Measurements from ENCODE around the gene CNOT1.

CNOT1 gene

DNA sequence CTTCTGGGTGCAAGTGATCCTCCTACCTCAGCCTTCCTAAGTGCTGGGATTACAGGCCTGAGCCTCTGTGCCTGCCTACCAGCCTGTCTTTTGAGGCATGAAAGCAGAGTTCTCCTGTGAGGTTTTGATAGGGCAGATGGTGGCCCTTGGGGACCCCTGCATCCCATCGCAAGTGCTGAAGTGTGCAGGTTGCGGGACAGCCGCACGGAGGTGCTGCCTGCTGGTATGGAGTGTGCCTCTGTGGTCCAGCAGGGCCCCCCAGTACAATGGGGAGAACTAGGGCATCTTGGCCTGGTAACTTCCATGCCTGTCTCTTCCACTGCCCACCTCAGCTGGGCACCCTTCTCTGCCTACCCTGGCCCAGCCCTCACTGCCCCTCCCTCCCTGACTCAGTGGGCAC lies 139.6 kb downstream of the CNOT1 start:
- TF ChIP-seq ZNF8 (CRISPR knock-in tag; IDR thresholded peaks at IDR 0.05) (no peak), GLIS3 (CRISPR knock-in tag; IDR thresholded peaks at IDR 0.05) (no peak), SNAI2 (CRISPR knock-in tag; IDR thresholded peaks at IDR 0.05) (no peak)
- no peak for ATAC-seq

DNA sequence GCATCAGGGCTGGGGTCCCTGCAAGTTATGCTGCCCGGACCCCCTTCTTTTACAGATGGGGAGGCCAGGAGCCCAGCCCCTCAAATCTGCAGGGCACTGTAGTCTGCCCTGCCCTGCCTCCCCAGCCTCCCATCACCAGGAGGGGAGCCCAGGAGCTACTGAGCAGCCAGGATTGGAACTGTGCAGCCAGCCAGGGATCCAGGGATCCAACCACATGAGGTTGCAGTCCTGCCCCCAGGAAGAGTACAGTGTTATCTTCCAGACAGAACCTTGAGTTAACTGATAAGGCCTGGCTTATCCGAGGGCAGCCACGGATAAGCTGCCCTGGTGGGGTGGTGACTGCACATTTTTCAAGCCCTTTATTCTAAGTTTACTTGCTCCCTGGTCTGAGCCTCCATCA lies 141.1 kb downstream of the CNOT1 start:
- TF ChIP-seq, protein P1, sequence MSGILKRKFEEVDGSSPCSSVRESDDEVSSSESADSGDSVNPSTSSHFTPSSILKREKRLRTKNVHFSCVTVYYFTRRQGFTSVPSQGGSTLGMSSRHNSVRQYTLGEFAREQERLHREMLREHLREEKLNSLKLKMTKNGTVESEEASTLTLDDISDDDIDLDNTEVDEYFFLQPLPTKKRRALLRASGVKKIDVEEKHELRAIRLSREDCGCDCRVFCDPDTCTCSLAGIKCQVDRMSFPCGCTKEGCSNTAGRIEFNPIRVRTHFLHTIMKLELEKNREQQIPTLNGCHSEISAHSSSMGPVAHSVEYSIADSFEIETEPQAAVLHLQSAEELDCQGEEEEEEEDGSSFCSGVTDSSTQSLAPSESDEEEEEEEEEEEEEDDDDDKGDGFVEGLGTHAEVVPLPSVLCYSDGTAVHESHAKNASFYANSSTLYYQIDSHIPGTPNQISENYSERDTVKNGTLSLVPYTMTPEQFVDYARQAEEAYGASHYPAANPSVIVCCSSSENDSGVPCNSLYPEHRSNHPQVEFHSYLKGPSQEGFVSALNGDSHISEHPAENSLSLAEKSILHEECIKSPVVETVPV (CRISPR knock-in tag; IDR thresholded peaks at IDR 0.05) = no peak
- TF ChIP-seq ZNF565 (CRISPR knock-in tag; conservative IDR thresholded peaks at IDR 0.05; ENCODE audit: low read depth) = no peak
- ATAC-seq = no peak

DNA sequence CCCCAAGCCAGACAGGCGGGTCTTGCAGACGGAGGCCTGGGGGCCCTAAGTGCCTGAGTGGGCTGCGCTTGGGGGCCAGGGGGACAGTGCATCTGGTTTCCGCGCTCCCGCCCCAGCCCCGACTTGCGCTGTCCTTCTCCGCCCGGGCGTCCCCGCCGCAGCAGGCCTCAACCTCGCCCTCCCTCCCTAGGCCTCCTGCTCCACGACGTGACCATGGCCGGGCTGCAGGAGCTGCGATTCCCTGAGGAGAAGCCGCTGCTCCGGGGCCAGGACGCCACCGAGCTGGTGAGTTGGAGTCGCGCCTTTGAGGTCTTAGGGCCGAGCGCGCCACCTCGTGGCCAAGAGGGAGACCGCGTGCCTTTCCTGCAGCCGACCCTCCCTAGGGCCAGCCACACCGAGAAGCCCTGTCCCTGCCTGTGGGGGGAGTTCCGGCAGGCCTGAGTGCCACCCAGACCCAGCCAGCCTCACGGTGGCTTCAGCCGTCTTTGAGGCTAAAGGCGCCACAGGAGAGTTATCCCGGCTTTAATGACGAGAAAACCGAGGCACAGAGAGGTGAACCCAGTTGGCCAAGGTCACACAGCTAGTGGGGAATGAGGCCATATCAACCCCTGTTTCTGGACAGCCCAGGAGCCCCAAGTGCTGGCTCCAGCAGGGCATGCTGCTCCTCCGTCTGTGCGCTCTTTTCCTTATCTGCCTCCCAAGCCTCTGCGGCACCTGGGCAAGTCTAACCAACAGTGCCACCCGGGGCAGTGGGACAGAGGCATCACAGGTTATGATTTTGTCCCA lies 141.9 kb downstream of the CNOT1 start:
- TF ChIP-seq TCF4 (CRISPR knock-in tag; IDR thresholded peaks at IDR 0.05; ENCODE audit: borderline replicate concordance) = no peak
- TF ChIP-seq, protein P1 (CRISPR knock-in tag; IDR thresholded peaks at IDR 0.05) = no peak
- TF ChIP-seq TOX (CRISPR knock-in tag; IDR thresholded peaks at IDR 0.05; ENCODE audit: borderline replicate concordance) = no peak
- no peak for TF ChIP-seq PPARA (CRISPR knock-in tag; IDR thresholded peaks at IDR 0.05; ENCODE audit: borderline replicate concordance)
- peak; percentile 94 for ATAC-seq

DNA sequence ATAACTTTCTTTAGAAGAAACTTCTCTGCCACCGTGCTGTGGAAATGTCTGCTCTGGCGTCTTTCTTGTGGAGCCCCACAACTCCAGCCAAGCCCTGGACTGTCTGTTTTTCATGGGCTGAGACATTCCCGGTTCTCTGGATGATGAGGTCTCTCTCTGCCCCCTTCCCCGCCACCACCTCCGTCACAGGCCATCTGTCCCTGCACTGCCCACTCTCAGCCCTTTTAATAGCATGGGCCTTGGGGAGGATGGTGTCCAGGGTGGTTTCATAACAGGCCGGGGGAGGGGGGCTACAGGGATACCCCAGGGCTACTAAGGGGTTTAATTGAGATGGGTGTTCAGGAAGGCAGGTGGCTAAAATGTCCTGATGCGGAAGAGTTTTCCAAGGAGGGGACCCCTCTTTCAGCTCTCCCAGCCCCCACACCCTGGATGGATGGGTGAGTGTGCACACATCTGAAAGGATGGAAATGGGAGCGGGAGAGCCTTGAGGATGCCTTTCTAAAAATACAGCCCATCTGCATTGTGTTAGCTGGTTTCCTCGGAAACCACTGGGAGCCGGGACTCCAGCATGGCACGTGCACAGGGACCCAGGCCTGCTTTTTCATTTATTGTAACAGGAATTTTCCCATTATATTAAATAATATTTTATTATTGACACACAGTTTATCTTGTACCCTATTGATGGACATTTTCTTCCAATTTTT lies 144.3 kb downstream of the CNOT1 start:
- TF ChIP-seq, protein P2, sequence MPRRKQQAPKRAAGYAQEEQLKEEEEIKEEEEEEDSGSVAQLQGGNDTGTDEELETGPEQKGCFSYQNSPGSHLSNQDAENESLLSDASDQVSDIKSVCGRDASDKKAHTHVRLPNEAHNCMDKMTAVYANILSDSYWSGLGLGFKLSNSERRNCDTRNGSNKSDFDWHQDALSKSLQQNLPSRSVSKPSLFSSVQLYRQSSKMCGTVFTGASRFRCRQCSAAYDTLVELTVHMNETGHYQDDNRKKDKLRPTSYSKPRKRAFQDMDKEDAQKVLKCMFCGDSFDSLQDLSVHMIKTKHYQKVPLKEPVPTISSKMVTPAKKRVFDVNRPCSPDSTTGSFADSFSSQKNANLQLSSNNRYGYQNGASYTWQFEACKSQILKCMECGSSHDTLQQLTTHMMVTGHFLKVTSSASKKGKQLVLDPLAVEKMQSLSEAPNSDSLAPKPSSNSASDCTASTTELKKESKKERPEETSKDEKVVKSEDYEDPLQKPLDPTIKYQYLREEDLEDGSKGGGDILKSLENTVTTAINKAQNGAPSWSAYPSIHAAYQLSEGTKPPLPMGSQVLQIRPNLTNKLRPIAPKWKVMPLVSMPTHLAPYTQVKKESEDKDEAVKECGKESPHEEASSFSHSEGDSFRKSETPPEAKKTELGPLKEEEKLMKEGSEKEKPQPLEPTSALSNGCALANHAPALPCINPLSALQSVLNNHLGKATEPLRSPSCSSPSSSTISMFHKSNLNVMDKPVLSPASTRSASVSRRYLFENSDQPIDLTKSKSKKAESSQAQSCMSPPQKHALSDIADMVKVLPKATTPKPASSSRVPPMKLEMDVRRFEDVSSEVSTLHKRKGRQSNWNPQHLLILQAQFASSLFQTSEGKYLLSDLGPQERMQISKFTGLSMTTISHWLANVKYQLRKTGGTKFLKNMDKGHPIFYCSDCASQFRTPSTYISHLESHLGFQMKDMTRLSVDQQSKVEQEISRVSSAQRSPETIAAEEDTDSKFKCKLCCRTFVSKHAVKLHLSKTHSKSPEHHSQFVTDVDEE (CRISPR knock-in tag; IDR thresholded peaks at IDR 0.05) = no peak
- TF ChIP-seq ZFP30 (CRISPR knock-in tag; IDR thresholded peaks at IDR 0.05) = no peak
- TF ChIP-seq ZNF8 (CRISPR knock-in tag; IDR thresholded peaks at IDR 0.05) = no peak
- TF ChIP-seq BACH2 (CRISPR knock-in tag; IDR thresholded peaks at IDR 0.05; ENCODE audit: borderline replicate concordance) = no peak
- no peak for TF ChIP-seq PPARA (CRISPR knock-in tag; IDR thresholded peaks at IDR 0.05; ENCODE audit: borderline replicate concordance)
- TF ChIP-seq ESRRG (CRISPR knock-in tag; IDR thresholded peaks at IDR 0.05) = no peak
- TF ChIP-seq ZNF70 (CRISPR knock-in tag; IDR thresholded peaks at IDR 0.05) = no peak
- TF ChIP-seq ZC3H10 (CRISPR knock-in tag; IDR thresholded peaks at IDR 0.05) = no peak
- no peak for TF ChIP-seq GLIS3 (CRISPR knock-in tag; IDR thresholded peaks at IDR 0.05)
- TF ChIP-seq OSR1 (CRISPR knock-in tag; IDR thresholded peaks at IDR 0.05) = no peak
- TF ChIP-seq, protein P3, sequence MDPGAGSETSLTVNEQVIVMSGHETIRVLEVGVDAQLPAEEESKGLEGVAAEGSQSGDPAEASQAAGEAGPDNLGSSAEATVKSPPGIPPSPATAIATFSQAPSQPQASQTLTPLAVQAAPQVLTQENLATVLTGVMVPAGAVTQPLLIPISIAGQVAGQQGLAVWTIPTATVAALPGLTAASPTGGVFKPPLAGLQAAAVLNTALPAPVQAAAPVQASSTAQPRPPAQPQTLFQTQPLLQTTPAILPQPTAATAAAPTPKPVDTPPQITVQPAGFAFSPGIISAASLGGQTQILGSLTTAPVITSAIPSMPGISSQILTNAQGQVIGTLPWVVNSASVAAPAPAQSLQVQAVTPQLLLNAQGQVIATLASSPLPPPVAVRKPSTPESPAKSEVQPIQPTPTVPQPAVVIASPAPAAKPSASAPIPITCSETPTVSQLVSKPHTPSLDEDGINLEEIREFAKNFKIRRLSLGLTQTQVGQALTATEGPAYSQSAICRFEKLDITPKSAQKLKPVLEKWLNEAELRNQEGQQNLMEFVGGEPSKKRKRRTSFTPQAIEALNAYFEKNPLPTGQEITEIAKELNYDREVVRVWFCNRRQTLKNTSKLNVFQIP (CRISPR knock-in tag; IDR thresholded peaks at IDR 0.05; ENCODE audit: borderline replicate concordance, low read depth) = no peak

DNA sequence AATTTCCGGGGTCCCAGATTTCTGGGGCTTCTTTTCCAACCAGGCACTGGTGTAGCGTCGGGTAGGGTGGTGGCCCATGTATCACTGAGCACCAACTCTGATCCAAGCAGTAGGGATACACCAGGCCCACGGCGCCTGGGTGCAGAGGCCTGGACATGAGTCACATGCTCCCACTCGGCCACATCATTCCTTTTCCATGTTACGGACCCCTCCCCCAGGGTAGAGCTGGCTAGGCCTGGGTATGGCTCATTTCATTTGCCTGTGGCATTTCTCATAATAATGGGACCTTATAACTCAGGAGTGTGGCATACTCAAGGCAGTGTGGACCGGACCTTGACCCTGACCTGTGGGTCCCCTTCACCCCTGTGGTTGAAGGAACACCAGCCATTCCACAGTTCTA lies 147.7 kb downstream of the CNOT1 start:
- peak; percentile 37 for ATAC-seq
- TF ChIP-seq ZNF565 (CRISPR knock-in tag; conservative IDR thresholded peaks at IDR 0.05; ENCODE audit: low read depth) (no peak), BACH2 (CRISPR knock-in tag; IDR thresholded peaks at IDR 0.05; ENCODE audit: borderline replicate concordance) (no peak), ZNF70 (CRISPR knock-in tag; IDR thresholded peaks at IDR 0.05) (no peak), ZFP30 (CRISPR knock-in tag; IDR thresholded peaks at IDR 0.05) (no peak)
- TF ChIP-seq, protein P2 (CRISPR knock-in tag; IDR thresholded peaks at IDR 0.05) = no peak

More for the DNA sequence above, 144.3 kb downstream of the CNOT1 start:
- ATAC-seq = peak; percentile 49; the same call in 2 of the 3 replicates
